HG02759 (cell line): ENCODE results near the gene TSPAN18.

Experiments
- ATAC-seq: cut with Tn5 transposase; IDR thresholded peaks from one replicate; pipeline ENCODE4 v1.9.1; 2021; ENCODE audit warnings: mild to moderate bottlenecking, moderate library complexity; ENCODE audit not compliant: unreplicated experiment

The TSPAN18 gene

DNA sequence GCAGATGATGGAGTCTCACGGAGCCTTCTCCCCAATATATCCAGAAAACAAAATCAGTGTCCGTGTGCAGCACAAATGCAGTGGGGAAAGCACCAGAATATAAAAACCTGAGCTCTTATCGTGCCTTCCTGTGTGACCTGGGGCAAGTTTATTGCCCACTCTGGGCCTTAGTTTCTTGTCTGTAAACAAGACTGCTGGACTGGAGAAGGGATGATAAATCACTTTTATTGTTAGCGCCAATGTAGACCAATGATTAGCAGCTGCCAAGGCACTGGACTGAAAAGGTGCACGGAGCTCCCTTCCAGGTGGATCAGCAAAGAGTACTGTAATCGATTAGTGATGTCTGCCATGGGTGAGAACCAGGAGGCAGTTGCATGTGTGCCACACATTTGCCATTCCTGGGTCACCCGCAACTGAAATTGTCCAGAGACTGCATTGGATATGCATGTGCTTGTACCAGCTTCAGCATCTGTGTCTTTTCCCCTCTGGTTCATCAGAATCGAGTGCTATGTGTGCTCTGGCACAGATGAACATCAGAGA lies 89.2 kb downstream of the TSPAN18 start:
- ATAC-seq: no peak

GRCh38 chr11:44816761-44817160 lies 90.0 kb downstream of the TSPAN18 start:
- no peak for ATAC-seq

DNA sequence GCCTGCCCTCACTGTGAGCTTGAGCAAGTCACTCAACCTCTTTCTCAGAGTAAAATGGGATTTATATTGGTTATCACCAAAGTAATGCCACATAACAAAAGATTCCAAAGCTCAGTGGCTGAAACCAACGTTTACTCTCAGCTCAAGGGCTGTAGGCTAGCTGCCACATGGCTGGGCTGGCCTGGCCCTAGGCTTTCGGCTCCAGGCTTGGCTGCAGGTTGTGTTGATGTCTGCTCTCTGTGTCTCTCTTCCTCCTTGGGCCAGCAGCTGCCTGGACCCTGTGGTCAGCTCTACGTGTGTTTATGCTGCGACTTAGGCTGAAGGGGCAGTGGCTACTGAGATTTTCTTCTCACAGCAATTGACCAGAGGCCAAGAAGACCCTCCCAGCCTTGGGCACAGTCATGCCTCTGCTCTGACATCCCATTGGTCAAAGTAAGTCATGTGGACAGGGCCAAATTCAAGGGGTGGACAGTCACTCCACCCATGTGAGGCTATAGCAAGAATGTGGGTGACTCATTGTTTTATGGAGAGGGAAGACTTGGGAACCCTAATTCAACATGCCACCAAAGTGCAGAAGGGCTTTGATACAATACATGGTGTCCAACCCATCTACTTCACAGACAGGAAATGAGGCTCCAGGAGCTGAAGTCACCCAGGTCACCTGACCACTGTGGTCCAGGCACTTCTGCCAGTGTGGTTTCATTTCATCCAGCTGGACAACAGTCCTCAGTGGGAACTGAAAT lies 90.6 kb downstream of the TSPAN18 start:
- ATAC-seq: no peak

- ATAC-seq: no peak
Observed at GRCh38 chr11:44818110-44818509, 91.3 kb downstream of the TSPAN18 start.

DNA sequence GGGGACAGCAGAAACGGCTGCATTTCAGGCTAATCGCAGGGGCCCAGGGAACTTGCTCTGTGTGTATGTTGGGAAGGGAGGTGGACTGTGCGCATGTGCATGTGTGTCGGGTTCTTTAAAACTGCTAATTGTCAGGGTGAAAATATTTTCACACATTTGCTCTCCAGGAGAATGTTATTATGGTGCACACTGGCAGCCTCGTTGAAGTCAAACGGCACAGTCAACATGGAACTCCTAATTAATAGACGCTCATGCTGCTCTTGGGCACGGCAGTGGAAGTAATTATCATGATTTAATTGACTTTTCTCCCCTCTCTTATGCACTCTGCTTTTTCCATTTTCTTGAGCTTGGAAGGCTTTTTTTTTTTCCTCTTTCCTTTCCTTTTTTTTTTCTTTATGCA lies 92.6 kb downstream of the TSPAN18 start:
- no peak for ATAC-seq

DNA sequence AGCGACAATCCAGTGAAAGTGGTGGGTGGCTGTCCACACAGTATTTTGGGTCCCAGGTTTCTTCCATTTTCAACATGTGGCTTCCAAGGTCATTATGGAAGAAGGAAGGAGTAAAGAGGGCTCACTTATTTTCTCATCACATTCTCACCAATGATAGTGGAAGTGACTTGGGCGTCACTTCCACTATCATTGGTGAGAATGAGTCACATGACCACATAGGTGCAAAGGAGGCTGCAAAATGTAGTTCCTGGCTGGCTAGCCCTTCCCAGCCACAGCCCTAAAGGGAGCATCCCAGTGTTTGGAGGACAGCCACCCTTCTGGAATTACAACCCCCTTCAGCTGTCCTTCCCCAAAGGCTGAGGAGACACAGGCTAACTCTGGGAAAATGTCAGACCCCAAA lies 95.6 kb downstream of the TSPAN18 start:
- no peak for ATAC-seq

- ATAC-seq: no peak
Observed at GRCh38 chr11:44823006-44823405, 96.2 kb downstream of the TSPAN18 start.

DNA sequence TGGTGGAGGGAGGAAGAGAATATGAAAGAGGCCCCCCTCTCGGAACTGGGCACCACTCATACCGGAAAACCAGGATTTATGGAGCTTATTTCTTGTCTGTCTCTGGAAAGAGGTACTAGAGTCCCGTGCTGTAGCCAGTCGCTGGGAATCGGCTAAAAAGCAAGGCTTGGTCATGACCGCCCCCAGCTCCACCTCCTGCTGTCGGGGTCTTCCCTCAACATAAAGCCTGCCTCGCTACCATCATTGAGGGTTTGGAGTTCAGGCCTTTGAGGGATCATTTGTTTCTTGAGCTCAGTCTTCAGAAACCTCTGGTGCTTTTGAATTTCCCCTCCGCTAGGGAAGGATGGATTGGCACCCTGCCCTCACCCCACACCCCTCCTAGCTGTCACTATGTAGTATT lies 97.1 kb downstream of the TSPAN18 start:
- ATAC-seq: no peak

GRCh38 chr11:44824300-44824704 lies 97.5 kb downstream of the TSPAN18 start:
- ATAC-seq: no peak

GRCh38 chr11:44825058-44825785 lies 98.5 kb downstream of the TSPAN18 start:
- ATAC-seq: no peak

GRCh38 chr11:44826922-44827643 lies 100.3 kb downstream of the TSPAN18 start:
- no peak for ATAC-seq

DNA sequence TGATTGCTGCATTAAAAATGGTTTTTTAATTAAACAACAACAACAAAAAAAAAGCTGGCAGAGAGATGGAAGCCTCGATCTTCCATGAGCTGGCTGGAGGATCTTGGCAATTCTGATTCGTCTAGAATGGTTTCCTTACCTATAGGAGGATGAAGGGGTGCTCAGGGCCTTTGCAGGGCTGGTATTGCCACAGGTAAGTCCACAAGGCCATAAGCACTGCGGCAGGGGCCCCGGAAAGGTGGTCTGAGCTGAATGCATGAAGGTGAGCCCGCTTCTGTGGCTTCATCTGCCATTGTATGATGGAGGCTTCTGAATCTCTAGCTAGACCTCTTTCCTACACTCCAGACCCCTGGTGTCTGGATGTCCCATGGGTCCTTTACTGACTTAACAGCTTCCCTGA lies 101.5 kb downstream of the TSPAN18 start:
- ATAC-seq: no peak

DNA sequence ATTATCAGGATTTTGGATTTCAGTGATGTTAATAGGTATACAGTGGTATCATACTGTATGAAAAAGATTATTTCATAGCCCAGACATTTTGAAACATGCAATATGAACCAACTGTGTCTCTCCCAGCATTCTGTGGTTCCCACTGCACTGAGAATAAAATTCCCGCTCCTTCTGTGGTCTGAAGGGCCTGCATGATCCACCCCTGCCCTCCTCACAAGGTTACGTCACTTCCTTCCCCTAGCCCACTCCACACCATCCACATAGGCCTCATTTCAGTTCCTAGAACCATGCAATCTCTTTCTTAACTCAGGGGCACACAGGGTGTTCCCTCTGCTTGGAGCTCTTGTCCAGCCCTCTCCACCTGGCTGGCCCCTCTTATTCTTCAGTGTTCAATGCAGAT lies 103.1 kb downstream of the TSPAN18 start:
- ATAC-seq: no peak

GRCh38 chr11:44831605-44832394 lies 105.0 kb downstream of the TSPAN18 start:
- ATAC-seq: no peak

DNA sequence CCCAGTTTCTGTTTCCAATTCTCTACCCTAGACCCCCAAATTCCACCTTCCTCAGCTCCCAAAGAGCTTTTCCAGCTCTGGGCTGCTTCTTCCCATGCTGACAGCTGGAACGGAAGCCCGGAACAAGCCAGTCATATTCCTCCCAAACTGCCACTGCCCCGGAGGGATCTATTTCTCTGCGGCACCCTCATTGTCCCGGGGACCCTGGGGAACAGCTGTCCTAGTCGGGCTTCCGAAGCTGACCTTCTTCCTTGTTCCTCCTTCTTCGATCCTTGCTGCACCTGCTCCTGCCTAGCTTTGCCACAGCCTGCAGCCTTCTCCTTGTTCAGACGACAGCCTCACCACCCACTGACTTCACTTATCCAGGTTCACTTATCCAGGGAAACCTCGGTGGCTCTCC lies 105.7 kb downstream of the TSPAN18 start:
- no peak for ATAC-seq

DNA sequence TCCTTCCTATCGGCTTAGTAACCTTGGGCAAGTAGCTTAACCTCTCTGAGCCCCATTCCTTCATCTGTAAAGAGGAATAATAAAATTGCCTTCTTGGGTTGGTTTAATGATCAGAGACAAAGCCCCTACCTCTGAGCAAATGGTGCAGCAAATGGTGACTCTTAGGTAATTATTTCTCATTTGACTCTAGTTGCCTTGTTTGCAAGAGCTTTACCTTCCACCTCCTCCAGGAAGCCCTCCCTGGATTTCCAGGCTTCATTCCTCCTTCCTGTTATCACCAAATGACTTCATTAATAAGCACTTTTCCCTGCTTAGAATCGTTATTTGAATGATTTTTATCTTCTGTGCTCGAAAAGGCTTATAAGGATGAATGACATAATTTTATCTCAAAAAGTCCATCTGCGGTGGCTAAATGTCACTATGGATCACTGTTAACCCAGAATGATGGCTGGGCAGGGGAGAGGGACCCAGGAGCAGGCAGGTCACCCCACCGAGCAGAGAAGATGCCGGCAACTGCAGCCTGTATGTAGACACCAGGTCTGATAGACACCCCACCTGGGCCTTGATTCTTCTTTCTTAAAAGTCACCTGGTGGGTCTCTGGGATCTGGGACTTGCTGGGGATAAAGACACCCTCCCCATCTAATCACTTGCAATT lies 106.6 kb downstream of the TSPAN18 start:
- ATAC-seq: no peak

DNA sequence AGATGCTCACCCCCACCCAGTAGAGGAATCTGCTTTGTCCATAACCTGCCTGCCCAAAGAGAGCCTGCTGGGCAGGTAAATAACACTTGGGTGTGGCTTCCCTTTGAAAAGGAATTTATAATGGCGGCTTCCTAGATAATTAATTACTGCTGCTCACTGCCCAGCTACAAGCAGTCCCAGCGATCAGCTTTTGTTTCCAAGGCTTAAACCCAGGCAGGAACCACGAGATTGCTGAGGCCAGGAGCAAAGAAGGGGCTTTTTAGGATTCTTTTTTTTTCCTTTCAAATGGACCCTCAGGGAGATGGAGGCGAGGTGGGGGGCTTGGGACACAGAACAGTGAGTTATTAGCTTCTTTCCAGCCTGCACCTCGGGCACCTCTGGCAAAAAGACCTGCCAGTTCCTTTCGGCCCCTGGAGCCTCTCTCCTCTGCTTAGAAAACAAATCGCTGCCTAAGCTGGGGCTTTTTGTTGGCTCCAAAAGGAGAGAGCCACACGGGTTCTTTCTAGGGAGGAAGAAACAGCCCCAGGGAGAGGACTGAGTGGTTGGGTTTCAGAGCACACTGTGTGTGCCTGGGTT lies 107.2 kb downstream of the TSPAN18 start:
- ATAC-seq: no peak

DNA sequence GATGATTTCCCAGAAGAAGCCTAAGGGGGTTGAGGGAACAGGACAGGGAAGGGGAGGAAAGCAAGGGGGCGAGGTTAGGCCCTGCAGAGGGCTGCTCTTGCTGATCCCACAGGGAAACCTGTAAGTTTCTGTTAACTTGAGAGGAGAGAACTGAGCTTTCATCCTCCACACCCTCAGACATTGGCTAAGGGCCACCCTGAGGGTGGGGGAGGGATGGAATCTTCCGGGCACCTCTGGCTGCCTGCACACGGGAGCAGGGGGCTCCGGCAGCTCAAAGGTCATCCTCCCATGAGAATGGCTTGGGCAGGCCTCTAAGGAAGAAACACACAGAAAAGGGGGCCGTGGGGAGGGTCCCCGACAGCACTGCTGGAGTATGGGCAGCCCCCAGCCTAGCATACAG lies 108.1 kb downstream of the TSPAN18 start:
- no peak for ATAC-seq

- ATAC-seq: no peak
Observed at GRCh38 chr11:44835296-44835695, 108.5 kb downstream of the TSPAN18 start.

GRCh38 chr11:44835938-44836337 lies 109.2 kb downstream of the TSPAN18 start:
- no peak for ATAC-seq
